DOHH2 (cell line): Measurements from ENCODE around the gene RPL28.

Experiments used
- EZH2phosphoT487 ChIP-seq: fragments of 200-600 bp; sonication (generic); IDR thresholded peaks from 2 replicates; pipeline ENCODE4 v1.6.1; 2017; ENCODE audit warnings: borderline replicate concordance, mild to moderate bottlenecking, antibody characterized with exemption, low read length, moderate library complexity, mixed read lengths
- TF ChIP-seq, protein P1 (sequence below): fragments of 200-600 bp; sonication (generic); IDR thresholded peaks from one replicate; pipeline ENCODE4 v1.5.1; 2014; ENCODE audit warnings: antibody characterized with exemption, mild to moderate bottlenecking, low read depth, low read length; ENCODE audit not compliant: poor library complexity, severe bottlenecking

- TF ChIP-seq, protein P1, sequence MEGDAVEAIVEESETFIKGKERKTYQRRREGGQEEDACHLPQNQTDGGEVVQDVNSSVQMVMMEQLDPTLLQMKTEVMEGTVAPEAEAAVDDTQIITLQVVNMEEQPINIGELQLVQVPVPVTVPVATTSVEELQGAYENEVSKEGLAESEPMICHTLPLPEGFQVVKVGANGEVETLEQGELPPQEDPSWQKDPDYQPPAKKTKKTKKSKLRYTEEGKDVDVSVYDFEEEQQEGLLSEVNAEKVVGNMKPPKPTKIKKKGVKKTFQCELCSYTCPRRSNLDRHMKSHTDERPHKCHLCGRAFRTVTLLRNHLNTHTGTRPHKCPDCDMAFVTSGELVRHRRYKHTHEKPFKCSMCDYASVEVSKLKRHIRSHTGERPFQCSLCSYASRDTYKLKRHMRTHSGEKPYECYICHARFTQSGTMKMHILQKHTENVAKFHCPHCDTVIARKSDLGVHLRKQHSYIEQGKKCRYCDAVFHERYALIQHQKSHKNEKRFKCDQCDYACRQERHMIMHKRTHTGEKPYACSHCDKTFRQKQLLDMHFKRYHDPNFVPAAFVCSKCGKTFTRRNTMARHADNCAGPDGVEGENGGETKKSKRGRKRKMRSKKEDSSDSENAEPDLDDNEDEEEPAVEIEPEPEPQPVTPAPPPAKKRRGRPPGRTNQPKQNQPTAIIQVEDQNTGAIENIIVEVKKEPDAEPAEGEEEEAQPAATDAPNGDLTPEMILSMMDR: no peak
- no peak for TF ChIP-seq EZH2phosphoT487
Observed at GRCh38 chr19:55437410-55437809, 51.7 kb downstream of the RPL28 start.
